ENCODE results near the gene ASB6. TPM values are rescaled to one million over a fixed set of nuclear protein-coding genes. Genes with fewer than 3 reads are reported as not detected.

Gene ASB6
- total RNA-seq, 1 donor from 2014 or later, result 6.1 TPM

DNA sequence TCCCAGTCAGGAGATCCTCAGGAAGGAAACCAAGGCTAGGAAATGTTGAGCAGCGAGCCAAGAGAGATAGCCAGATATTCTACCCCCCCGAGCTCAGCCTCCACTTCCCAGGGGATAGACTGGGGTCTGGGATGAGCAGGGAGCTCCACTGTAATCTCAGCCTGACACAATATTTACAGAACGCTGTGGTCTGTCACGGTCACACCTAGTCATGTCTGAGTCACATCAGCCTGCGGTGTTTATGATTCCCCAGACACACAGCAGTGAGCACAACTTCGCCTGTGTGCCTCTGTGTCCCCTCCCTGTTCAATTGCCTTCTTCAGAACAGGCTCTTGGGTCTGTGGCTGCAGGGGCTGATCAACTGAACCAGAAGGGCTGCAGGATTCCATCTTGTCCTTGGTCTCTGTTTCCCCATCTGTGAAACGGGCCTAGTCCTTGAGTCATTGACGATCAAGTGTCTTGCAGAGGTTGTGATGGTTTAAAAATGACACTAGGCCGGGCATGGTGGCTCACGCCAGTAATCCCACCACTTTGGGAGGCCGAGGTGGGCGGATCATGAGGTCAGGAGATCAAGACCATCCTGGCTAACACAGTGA is 14.9 kb upstream of the ASB6 start:
- no peak for TF ChIP-seq CTCF (IDR thresholded peaks at IDR 0.05; ENCODE audit: insufficient read depth, low read length, severe bottlenecking)
- FAIRE-seq (peak; percentile 95), DNase-seq (ENCODE audit: low read depth) (peak; percentile 89)
- Histone ChIP-seq H3K4me3 (ENCODE audit: low read depth, low read length) (no peak overlapping the region), H3K27me3 (ENCODE audit: control insufficient read depth, insufficient read depth, low read length) (peaks cover 4% of the 10 kb centered on the region), H3K36me3 (ENCODE audit: control insufficient read depth, insufficient read depth, low read length) (no peaks in the 10 kb centered on the region)

DNA sequence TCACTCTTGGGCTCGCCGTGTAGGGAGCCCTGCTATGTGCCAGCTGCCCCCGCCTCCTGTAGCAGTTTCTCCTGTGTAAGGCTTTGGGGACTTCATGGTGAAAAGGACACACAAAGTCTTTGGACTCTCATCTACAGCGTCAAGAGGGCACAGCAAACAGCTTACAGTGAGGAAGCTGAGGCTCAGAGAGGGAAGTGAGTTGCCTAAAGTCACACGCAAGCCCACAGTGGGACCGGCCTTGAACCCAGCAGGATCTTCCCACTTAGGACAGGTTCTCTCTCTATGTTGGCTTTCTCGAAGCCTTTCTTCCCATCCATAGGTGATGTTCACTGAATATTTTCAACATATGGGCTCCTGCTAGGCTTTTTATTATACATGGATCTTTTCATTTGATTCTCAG is 13.7 kb upstream of the ASB6 start:
- DNase-seq (ENCODE audit: low read depth), result no peak
- H3K36me3 ChIP-seq (ENCODE audit: control insufficient read depth, insufficient read depth, low read length), result no peaks in the 10 kb centered on the region
- H3K27me3 ChIP-seq (ENCODE audit: control insufficient read depth, insufficient read depth, low read length), result peaks cover 4% of the 10 kb centered on the region
- no peak for TF ChIP-seq CTCF (IDR thresholded peaks at IDR 0.05; ENCODE audit: insufficient read depth, low read length, severe bottlenecking)
- FAIRE-seq, result no peak
- H3K4me3 ChIP-seq (ENCODE audit: low read depth, low read length), result no peak overlapping the region

GRCh38 chr9:129655154-129655553 is 13.2 kb upstream of the ASB6 start:
- no peak for FAIRE-seq
- Histone ChIP-seq H3K36me3 (ENCODE audit: control insufficient read depth, insufficient read depth, low read length) (no peaks in the 10 kb centered on the region), H3K4me3 (ENCODE audit: low read depth, low read length) (no peak overlapping the region), H3K27me3 (ENCODE audit: control insufficient read depth, insufficient read depth, low read length) (peaks cover 4% of the 10 kb centered on the region)
- DNase-seq (ENCODE audit: low read depth), result no peak
- no peak for TF ChIP-seq CTCF (IDR thresholded peaks at IDR 0.05; ENCODE audit: insufficient read depth, low read length, severe bottlenecking)

GRCh38 chr9:129654554-129655040 is 12.6 kb upstream of the ASB6 start:
- no peak for TF ChIP-seq CTCF (IDR thresholded peaks at IDR 0.05; ENCODE audit: insufficient read depth, low read length, severe bottlenecking)
- no peaks in the 10 kb centered on the region for H3K36me3 ChIP-seq (ENCODE audit: control insufficient read depth, insufficient read depth, low read length)
- no peak overlapping the region for H3K4me3 ChIP-seq (ENCODE audit: low read depth, low read length)
- no peak for DNase-seq (ENCODE audit: low read depth)
- H3K27me3 ChIP-seq (ENCODE audit: control insufficient read depth, insufficient read depth, low read length), result peaks cover 4% of the 10 kb centered on the region
- no peak for FAIRE-seq

DNA sequence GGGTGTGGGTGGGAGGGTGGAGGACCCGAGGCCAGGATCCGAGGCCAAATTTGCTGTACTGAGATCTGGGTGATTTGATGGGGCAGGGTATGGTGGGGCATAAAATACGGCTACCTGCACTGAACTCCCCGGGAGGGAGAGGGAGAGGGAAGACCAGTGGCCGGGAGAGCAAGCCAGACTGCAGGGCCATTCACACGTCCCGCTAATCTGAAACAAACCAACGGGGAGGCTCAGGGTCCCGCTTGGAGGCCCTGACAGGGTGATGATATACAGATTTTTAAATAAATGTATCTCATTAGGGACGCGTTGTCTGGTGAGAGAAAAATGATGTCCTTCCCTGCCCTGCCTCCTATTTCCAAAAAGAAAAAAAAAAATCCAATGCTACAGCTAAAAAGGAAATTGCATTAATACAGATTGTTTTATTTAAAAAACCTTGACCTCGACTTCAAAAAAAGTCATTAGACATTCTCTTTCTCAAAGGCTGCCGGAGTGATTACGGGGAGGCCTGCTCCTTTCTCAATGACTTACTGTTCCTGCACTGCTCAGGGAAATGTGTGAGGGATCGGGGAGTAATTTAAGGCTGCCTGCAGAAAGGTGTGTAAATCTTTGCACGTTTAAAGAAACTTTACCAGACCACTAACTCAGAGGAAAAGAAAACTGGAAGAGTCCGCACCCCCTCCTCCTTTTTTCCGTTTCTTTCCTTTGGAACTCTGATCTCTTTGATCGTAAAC is 12.0 kb upstream of the ASB6 start:
- no peak overlapping the region for H3K4me3 ChIP-seq (ENCODE audit: low read depth, low read length)
- peaks cover 4% of the 10 kb centered on the region for H3K27me3 ChIP-seq (ENCODE audit: control insufficient read depth, insufficient read depth, low read length)
- no peak for TF ChIP-seq CTCF (IDR thresholded peaks at IDR 0.05; ENCODE audit: insufficient read depth, low read length, severe bottlenecking)
- no peak for DNase-seq (ENCODE audit: low read depth)
- no peak for FAIRE-seq
- H3K36me3 ChIP-seq (ENCODE audit: control insufficient read depth, insufficient read depth, low read length), result no peaks in the 10 kb centered on the region

Measured in bronchial epithelial cell (primary cell).